ENCODE results near the gene OSBP2.

- TF ChIP-seq EZH2phosphoT487 (IDR thresholded peaks at IDR 0.05; ENCODE audit: borderline replicate concordance) (no peak), CTCF (conservative IDR thresholded peaks at IDR 0.05; ENCODE audit: low read length) (no peak)
Observed at GRCh38 chr22:30887453-30887852, 192.8 kb downstream of the OSBP2 start.

Measured in Loucy (cell line).